ENCODE results near the gene TMEM107.

Gene TMEM107

GRCh38 chr17:8128125-8128784 lies 47.9 kb downstream of the TMEM107 start:
- DNase-seq: no peak

GRCh38 chr17:8126491-8127066 lies 49.6 kb downstream of the TMEM107 start:
- no peak for DNase-seq

GRCh38 chr17:8125947-8126490 lies 50.2 kb downstream of the TMEM107 start:
- DNase-seq: no peak

- no peak for DNase-seq
Observed at GRCh38 chr17:8125154-8125946, 50.8 kb downstream of the TMEM107 start.

GRCh38 chr17:8124350-8125153 lies 51.6 kb downstream of the TMEM107 start:
- no peak for DNase-seq

- DNase-seq: no peak
Observed at GRCh38 chr17:8123695-8124349, 52.4 kb downstream of the TMEM107 start, which contains the start of gene HES7. Gene HES7 (minus strand): TSS chr17:8124106. CDS start chr17:8124084, 22 bp downstream.

GRCh38 chr17:8122924-8123694 lies 53.1 kb downstream of the TMEM107 start:
- no peak for DNase-seq
